PFSK-1 (cell line): ENCODE measurements around the gene GYPC.
A peak's percentile ranks its signal among the peaks of the same experiment; 100 is the strongest.

Experiments
- FOXP2 ChIP-seq: optimal IDR thresholded peaks from 2 replicates; pipeline ENCODE3; 2011; ENCODE audit warnings: borderline replicate concordance, control low read depth, inconsistent platforms; ENCODE audit not compliant: insufficient read depth; ENCODE audit errors: extremely low read length, extremely low read depth
- POLR2AphosphoS5 ChIP-seq: IDR thresholded peaks from 2 replicates; pipeline ENCODE4 v1.6.1; 2012; ENCODE audit warnings: low read depth, mild to moderate bottlenecking, control low read depth, low read length, moderate library complexity
- SIN3A ChIP-seq: IDR thresholded peaks from 2 replicates; pipeline ENCODE4 v1.6.1; 2012; ENCODE audit warnings: mild to moderate bottlenecking, low read length, moderate library complexity, borderline replicate concordance; ENCODE audit not compliant: insufficient read depth
- TAF1 ChIP-seq: IDR thresholded peaks from 2 replicates; pipeline ENCODE4 v1.6.1; 2012; ENCODE audit warnings: low read length, control low read depth, borderline replicate concordance; ENCODE audit not compliant: insufficient read depth
- TF ChIP-seq, protein P1 (sequence below), 2 experiments: IDR thresholded peaks; 2 replicates each; pipeline versions ENCODE4 v1.6.1 to v1.8.0; 2011 to 2012; ENCODE audit warnings: low read depth in 2 of 2, low read length in 2 of 2, control low read depth in 1 of 2, inconsistent platforms in 1 of 2, mild to moderate bottlenecking in 1 of 2, moderate library complexity in 1 of 2; ENCODE audit not compliant: insufficient read depth in 1 of 2

GYPC gene

DNA sequence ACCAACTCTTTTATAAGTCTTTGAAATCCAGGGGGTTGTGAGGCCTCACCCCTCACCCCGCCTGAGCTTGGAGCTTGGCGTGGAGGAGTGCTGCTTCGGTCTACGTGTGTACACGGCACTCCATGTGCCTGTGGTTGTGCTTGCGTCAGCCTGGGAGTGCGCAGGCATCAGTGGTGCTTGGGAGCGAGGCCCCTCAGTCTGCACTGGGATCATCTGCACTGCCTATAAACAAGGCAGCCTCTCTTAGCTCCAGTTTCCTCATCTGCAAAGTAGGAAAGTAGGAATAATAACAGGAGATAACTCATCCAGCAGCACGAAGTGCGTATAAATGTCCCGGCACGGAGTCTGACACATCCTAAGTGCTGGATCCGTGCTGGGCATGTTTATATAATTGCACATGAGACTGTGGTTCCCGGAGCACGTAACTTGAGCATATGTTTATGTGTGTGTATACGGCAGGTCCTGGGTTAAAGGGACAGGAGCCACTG lies 1.2 kb downstream of the GYPC start:
- TF ChIP-seq FOXP2 (no peak), POLR2AphosphoS5 (no peak), TAF1 (peak; percentile 51; the same call in 1 of the 2 replicates)

DNA sequence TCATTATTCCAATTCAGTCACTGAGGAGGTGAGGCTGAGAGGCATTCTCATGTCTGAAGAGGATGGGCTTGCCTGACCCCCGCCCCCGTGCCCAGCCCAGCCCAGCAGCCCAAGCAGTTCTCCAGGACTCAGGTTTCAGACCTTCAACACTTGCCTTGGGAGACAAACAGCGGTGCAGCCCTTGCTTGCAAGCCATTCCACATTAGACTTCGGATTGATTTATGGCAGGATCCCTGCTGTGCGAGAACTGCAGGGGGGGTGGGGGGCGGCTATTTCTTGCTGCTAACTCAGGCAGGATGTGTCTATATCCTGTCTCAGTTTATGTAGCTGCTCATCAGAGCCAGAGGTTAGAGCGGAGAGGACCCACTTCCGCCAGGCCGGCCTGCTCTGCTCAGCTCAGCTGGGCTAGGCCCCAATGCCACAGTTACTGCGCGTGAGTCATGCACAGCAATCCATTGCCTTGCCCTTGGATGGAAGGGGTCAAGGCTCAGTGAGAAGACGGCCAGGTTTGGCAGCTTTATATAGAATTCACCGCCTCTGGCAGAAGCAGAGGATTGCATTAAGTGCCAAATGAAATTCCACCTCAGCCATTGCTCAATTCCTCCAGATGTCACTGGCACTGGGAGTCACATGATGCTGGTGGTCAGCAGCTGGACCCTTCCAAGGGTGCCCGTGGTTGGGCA lies 1.8 kb downstream of the GYPC start:
- TF ChIP-seq POLR2AphosphoS5 (peak; percentile 23; the same call in 1 of the 2 replicates), FOXP2 (no peak), SIN3A (peak; percentile 44; the same call in 1 of the 2 replicates), TAF1 (no peak)
- TF ChIP-seq, protein P1, sequence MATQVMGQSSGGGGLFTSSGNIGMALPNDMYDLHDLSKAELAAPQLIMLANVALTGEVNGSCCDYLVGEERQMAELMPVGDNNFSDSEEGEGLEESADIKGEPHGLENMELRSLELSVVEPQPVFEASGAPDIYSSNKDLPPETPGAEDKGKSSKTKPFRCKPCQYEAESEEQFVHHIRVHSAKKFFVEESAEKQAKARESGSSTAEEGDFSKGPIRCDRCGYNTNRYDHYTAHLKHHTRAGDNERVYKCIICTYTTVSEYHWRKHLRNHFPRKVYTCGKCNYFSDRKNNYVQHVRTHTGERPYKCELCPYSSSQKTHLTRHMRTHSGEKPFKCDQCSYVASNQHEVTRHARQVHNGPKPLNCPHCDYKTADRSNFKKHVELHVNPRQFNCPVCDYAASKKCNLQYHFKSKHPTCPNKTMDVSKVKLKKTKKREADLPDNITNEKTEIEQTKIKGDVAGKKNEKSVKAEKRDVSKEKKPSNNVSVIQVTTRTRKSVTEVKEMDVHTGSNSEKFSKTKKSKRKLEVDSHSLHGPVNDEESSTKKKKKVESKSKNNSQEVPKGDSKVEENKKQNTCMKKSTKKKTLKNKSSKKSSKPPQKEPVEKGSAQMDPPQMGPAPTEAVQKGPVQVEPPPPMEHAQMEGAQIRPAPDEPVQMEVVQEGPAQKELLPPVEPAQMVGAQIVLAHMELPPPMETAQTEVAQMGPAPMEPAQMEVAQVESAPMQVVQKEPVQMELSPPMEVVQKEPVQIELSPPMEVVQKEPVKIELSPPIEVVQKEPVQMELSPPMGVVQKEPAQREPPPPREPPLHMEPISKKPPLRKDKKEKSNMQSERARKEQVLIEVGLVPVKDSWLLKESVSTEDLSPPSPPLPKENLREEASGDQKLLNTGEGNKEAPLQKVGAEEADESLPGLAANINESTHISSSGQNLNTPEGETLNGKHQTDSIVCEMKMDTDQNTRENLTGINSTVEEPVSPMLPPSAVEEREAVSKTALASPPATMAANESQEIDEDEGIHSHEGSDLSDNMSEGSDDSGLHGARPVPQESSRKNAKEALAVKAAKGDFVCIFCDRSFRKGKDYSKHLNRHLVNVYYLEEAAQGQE (IDR thresholded peaks at IDR 0.05; ENCODE audit: insufficient read depth in 1 of 2, low read depth in 2 of 2, low read length in 2 of 2) = 0 out of 4 replicates have a peak, but pooled peaks of 1 of the 2 experiments have one; percentile 37

DNA sequence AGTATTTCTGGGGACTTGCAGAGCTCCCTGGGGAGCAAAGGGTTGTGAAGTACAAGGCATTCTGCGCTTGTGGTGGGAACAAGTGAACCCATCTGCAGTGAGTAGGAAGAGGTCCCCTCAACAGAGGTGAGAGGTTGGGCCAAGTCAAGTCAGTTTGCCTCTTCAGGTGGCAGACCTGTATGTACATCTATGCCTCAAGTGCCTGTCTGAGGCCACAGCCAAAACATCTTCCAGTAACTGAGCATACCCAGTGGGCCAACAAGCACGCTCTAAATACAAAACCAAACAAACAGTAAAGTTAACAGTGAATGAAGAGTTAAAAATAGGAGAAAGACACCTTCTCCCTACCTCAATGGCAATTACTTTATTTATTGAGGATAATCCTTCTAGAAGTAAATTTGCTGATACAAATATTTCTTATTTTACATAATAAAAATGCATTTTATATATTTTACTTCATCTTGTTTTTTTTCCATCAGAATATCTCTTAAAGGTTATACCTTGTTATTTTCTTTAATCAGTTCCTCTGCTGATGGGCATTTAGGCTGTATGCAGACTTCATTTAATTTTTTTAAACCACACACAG lies 2.5 kb downstream of the GYPC start:
- TF ChIP-seq TAF1 (no peak), FOXP2 (no peak), SIN3A (no peak), POLR2AphosphoS5 (no peak)
- TF ChIP-seq, protein P1 (IDR thresholded peaks at IDR 0.05; ENCODE audit: insufficient read depth in 1 of 2, low read depth in 2 of 2, low read length in 2 of 2) = no peak

DNA sequence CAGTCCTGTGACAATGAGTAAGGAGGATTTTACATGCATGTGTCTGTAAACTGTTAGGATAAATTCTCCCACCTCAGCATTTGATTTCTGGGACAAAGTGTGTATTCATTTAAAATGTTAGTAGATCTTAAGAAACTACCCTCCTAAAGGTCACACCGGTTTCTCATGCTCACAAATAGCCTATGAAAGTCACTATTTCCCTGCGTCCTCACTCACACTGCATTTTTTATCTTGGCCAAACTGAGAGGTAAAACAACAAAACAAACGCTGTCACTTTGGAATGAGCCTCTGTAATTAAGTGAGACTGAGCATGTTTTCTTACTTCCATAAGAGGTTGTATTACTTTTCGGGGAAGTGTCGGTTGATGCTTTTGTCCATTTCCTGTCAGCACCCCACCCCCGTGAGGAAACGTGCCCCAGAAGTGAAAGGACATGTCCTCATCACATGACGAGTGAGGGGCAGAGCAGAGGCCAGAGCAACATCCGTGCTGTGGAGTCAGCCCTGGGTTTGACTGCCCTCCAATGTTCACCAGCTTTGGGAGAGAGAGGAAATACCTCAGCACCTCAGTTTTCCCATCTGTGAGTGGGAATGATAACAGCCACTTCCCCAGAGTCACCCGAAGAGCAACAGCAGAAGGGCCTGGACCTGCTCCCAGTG lies 3.1 kb downstream of the GYPC start:
- no peak for TF ChIP-seq FOXP2
- TF ChIP-seq TAF1 = no peak
- TF ChIP-seq, protein P1 (IDR thresholded peaks at IDR 0.05; ENCODE audit: insufficient read depth in 1 of 2, low read depth in 2 of 2, low read length in 2 of 2) = no peak
- no peak for TF ChIP-seq POLR2AphosphoS5
- TF ChIP-seq SIN3A = no peak

DNA sequence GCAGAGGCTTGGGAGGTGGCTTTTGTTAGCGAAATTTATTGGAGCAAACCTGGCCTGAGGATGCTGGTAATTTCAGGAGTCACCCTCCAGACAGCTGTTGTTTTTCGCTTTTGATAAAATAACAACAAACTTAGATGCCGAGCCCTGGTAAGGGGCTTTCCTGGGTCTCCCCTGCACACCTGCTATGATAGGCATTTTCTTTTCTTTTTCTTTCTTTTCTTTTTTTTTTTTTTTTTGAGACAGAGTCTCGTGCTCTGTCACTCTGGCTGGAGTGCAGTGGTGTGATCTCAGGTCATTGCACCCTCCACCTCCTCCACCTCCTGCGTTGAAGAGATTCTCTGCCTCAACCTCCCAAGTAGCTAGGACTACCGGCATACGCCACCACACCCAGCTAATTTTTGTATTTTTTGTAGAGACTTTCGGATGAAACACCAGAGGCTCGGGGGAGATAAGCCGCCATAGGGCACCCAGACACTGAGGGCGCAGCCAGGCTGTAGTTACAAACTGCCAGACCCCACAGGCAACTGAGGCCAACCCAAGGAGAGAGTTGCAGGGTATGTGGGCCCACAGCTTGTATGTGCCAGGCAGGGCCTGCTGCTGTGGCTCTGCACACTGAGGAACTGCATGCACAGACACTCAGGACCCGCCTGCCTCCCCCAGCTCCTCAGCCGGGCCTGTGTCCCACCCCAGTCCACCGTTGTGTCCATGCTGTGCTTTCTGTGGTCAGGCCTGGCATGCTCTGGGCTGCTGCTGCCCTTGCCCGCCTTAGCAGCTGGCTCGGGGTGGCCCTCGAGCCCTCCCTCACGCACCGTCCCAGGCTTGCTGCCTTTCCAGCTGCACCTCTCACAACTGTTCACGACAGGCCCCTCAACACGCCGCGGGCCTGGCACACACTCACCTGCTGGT lies 3.9 kb downstream of the GYPC start:
- TF ChIP-seq TAF1 (no peak), FOXP2 (no peak), POLR2AphosphoS5 (no peak), SIN3A (no peak)
- TF ChIP-seq, protein P1 (IDR thresholded peaks at IDR 0.05; ENCODE audit: insufficient read depth in 1 of 2, low read depth in 2 of 2, low read length in 2 of 2) = no peak
